Adrenal gland (tissue), 5 donors: ENCODE data around the gene ANKRD33B.

Experiments
- POLR2A ChIP-seq, 2 donors: fragments of 450-650 bp; IDR thresholded peaks; one replicate each; pipeline ENCODE4 v1.6.1; 2017; ENCODE audit warnings: antibody characterized with exemption in 2 of 2, mild to moderate bottlenecking in 2 of 2, moderate library complexity in 1 of 2
- TF ChIP-seq, protein P1 (sequence below), 6 experiments: fragments of 450-650 bp in 4 of 6; fragments of 200-600 bp in 2 of 6; sonication (generic) in 1 of 6; IDR thresholded peaks; 1 replicate in 5 of 6; 2 replicates in 1 of 6; pipeline versions ENCODE4 v1.5.1 to v1.8.0; 2016 to 2021; ENCODE audit warnings: antibody characterized with exemption in 6 of 6, mild to moderate bottlenecking in 2 of 6, moderate library complexity in 1 of 6
- donor health status: DM: no; HTN: no; CAD: no.

- TF ChIP-seq, protein P1, sequence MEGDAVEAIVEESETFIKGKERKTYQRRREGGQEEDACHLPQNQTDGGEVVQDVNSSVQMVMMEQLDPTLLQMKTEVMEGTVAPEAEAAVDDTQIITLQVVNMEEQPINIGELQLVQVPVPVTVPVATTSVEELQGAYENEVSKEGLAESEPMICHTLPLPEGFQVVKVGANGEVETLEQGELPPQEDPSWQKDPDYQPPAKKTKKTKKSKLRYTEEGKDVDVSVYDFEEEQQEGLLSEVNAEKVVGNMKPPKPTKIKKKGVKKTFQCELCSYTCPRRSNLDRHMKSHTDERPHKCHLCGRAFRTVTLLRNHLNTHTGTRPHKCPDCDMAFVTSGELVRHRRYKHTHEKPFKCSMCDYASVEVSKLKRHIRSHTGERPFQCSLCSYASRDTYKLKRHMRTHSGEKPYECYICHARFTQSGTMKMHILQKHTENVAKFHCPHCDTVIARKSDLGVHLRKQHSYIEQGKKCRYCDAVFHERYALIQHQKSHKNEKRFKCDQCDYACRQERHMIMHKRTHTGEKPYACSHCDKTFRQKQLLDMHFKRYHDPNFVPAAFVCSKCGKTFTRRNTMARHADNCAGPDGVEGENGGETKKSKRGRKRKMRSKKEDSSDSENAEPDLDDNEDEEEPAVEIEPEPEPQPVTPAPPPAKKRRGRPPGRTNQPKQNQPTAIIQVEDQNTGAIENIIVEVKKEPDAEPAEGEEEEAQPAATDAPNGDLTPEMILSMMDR (IDR thresholded peaks at IDR 0.05) = no peak
- no peak for TF ChIP-seq POLR2A (IDR thresholded peaks at IDR 0.05)
Observed at GRCh38 chr5:10524376-10525123, 39.3 kb upstream of the ANKRD33B start.
